Measurements from ENCODE around the gene SEC14L1.

Gene SEC14L1

GRCh38 chr17:77212833-77213777 lies 72.3 kb downstream of the SEC14L1 start:
- H3K4me3 Mint-ChIP-seq: no peak overlapping the region
- H3K27me3 Mint-ChIP-seq: no peaks in the 10 kb centered on the region
- H3K27ac Mint-ChIP-seq: no peak overlapping the region
- no peak for DNase-seq
- no peaks in the 10 kb centered on the region for H3K4me1 Mint-ChIP-seq (ENCODE audit: low read depth)
- H3K9me3 Mint-ChIP-seq: no peaks in the 10 kb centered on the region
- H3K36me3 Mint-ChIP-seq (ENCODE audit: low read depth): peaks cover 82% of the 10 kb centered on the region

- H3K27ac Mint-ChIP-seq: no peak overlapping the region
- no peak overlapping the region for H3K4me3 Mint-ChIP-seq
- DNase-seq: no peak
- H3K4me1 Mint-ChIP-seq (ENCODE audit: low read depth): no peaks in the 10 kb centered on the region
- H3K27me3 Mint-ChIP-seq: no peaks in the 10 kb centered on the region
- H3K36me3 Mint-ChIP-seq (ENCODE audit: low read depth): peaks cover 80% of the 10 kb centered on the region
- H3K9me3 Mint-ChIP-seq: no peaks in the 10 kb centered on the region
Observed at GRCh38 chr17:77213778-77214132, 73.0 kb downstream of the SEC14L1 start.

DNA sequence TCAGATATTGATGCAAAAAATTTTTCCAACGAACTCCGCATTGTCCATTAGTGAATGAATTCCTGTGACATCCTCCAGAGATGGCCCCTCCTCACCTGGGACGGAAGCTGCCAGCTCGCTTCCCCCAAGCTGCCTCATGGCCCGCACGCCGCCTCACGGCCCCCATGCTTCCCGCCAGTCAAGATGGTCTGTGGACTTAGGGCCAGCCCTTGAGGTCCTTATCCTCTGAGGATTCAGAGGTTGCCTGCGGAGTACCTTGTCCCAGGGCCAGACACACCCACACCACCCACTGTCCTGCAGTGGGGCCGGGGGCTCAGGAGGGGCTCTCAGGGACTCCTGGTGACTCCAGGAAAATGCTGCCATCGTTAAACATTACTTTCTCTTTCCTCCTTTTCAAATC lies 73.6 kb downstream of the SEC14L1 start:
- no peaks in the 10 kb centered on the region for H3K9me3 Mint-ChIP-seq
- H3K4me3 Mint-ChIP-seq: no peak overlapping the region
- H3K4me1 Mint-ChIP-seq (ENCODE audit: low read depth): no peaks in the 10 kb centered on the region
- H3K27me3 Mint-ChIP-seq: no peaks in the 10 kb centered on the region
- H3K27ac Mint-ChIP-seq: no peak overlapping the region
- DNase-seq: no peak
- peaks cover 79% of the 10 kb centered on the region for H3K36me3 Mint-ChIP-seq (ENCODE audit: low read depth)

DNA sequence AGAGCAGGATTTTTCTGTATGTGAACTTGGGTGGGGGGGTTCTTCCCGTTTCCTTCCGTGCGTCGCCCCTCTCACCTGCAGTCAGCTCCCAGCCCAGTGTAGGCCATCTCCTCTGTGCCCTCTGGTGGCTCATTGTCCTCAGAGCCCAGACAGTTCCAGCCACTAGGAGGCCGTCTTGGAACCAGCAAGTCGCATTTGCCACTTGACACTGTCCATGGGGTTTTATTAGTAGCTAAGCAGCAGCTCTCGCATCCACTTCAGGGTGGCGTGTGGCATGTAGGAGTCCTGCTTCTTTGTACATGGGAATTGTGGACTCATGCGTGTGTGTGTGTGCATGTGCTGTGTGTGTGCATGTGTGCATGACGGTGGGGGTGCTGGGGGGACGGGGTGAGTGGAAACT lies 74.0 kb downstream of the SEC14L1 start:
- Mint-ChIP-seq H3K4me1 (ENCODE audit: low read depth) (no peaks in the 10 kb centered on the region), H3K9me3 (no peaks in the 10 kb centered on the region), H3K27me3 (no peaks in the 10 kb centered on the region), H3K4me3 (no peak overlapping the region), H3K27ac (no peak overlapping the region), H3K36me3 (ENCODE audit: low read depth) (peaks cover 75% of the 10 kb centered on the region)
- no peak for DNase-seq

- H3K27me3 Mint-ChIP-seq: no peaks in the 10 kb centered on the region
- no peaks in the 10 kb centered on the region for H3K4me1 Mint-ChIP-seq (ENCODE audit: low read depth)
- no peak overlapping the region for H3K4me3 Mint-ChIP-seq
- no peaks in the 10 kb centered on the region for H3K9me3 Mint-ChIP-seq
- DNase-seq: no peak
- no peak overlapping the region for H3K27ac Mint-ChIP-seq
- H3K36me3 Mint-ChIP-seq (ENCODE audit: low read depth): peaks cover 69% of the 10 kb centered on the region
Observed at GRCh38 chr17:77215281-77215680, 74.5 kb downstream of the SEC14L1 start.

DNA sequence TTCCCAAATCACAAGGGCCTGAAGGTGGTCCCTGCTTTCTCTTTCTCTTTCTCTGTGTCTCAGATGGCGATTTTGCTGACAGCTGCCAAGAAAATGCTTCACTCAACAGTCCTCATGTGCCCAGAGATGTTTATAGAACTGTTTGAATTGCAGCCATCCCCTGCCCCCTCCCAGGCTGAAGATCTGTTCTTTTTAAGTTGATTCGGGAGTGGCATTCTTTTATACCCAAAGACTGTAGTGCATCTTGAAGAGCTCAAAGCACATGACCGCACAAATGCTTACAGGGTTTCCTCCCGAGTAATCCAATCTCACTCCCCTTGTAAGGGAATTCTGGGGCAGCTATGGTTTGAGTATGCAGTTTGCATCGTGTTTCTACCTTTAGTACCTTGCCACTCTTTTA lies 75.7 kb downstream of the SEC14L1 start:
- Mint-ChIP-seq H3K4me1 (ENCODE audit: low read depth) (no peaks in the 10 kb centered on the region), H3K4me3 (no peak overlapping the region), H3K27me3 (no peaks in the 10 kb centered on the region), H3K27ac (peak overlapping the region; percentile 45), H3K9me3 (no peaks in the 10 kb centered on the region), H3K36me3 (ENCODE audit: low read depth) (peaks cover 57% of the 10 kb centered on the region)
- no peak for DNase-seq

GRCh38 chr17:77217123-77217522 lies 76.4 kb downstream of the SEC14L1 start:
- Mint-ChIP-seq H3K4me1 (ENCODE audit: low read depth) (no peaks in the 10 kb centered on the region), H3K27ac (no peak overlapping the region), H3K4me3 (no peak overlapping the region), H3K36me3 (ENCODE audit: low read depth) (peaks cover 51% of the 10 kb centered on the region), H3K9me3 (no peaks in the 10 kb centered on the region), H3K27me3 (no peaks in the 10 kb centered on the region)
- DNase-seq: no peak

- Mint-ChIP-seq H3K9me3 (no peaks in the 10 kb centered on the region), H3K36me3 (ENCODE audit: low read depth) (peaks cover 46% of the 10 kb centered on the region), H3K4me1 (ENCODE audit: low read depth) (no peaks in the 10 kb centered on the region), H3K27ac (no peak overlapping the region), H3K4me3 (no peak overlapping the region), H3K27me3 (no peaks in the 10 kb centered on the region)
- no peak for DNase-seq
Observed at GRCh38 chr17:77217566-77217965, 76.8 kb downstream of the SEC14L1 start.

GRCh38 chr17:77218902-77219301 lies 78.1 kb downstream of the SEC14L1 start:
- no peak overlapping the region for H3K4me3 Mint-ChIP-seq
- H3K27me3 Mint-ChIP-seq: no peaks in the 10 kb centered on the region
- H3K4me1 Mint-ChIP-seq (ENCODE audit: low read depth): no peaks in the 10 kb centered on the region
- no peak for DNase-seq
- no peaks in the 10 kb centered on the region for H3K9me3 Mint-ChIP-seq
- no peak overlapping the region for H3K27ac Mint-ChIP-seq
- peaks cover 36% of the 10 kb centered on the region for H3K36me3 Mint-ChIP-seq (ENCODE audit: low read depth)

- DNase-seq: no peak
- Mint-ChIP-seq H3K27ac (no peak overlapping the region), H3K36me3 (ENCODE audit: low read depth) (peaks cover 12% of the 10 kb centered on the region), H3K9me3 (peaks cover 3% of the 10 kb centered on the region), H3K4me1 (ENCODE audit: low read depth) (no peaks in the 10 kb centered on the region), H3K27me3 (no peaks in the 10 kb centered on the region), H3K4me3 (no peak overlapping the region)
Observed at GRCh38 chr17:77222356-77222755, 81.6 kb downstream of the SEC14L1 start.

GRCh38 chr17:77223642-77224420 lies 83.1 kb downstream of the SEC14L1 start:
- DNase-seq: no peak
- Mint-ChIP-seq H3K4me3 (no peak overlapping the region), H3K9me3 (peaks cover 3% of the 10 kb centered on the region), H3K27ac (no peak overlapping the region), H3K36me3 (ENCODE audit: low read depth) (peaks cover 4% of the 10 kb centered on the region), H3K4me1 (ENCODE audit: low read depth) (no peaks in the 10 kb centered on the region), H3K27me3 (no peaks in the 10 kb centered on the region)

DNA sequence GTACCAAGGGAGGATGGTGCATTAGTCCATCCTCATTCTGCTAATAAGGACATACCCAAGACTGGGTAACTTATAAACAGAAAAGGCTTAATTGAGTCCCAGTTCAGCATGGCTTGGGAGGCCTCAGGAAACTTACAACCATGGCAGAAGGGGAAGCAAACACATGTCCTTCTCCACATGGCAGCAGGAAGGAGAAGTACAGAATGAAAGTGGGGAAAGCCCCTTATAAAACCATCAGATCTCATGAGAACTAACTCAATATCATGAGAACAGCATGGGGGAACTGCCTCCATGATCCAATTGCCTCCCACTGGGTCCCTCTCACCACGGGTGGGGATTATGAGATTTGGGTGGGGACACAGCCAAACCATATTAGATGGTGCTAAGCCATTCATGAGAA lies 84.5 kb downstream of the SEC14L1 start:
- Mint-ChIP-seq H3K4me1 (ENCODE audit: low read depth) (no peaks in the 10 kb centered on the region), H3K36me3 (ENCODE audit: low read depth) (no peaks in the 10 kb centered on the region), H3K4me3 (no peak overlapping the region), H3K27me3 (no peaks in the 10 kb centered on the region), H3K27ac (no peak overlapping the region), H3K9me3 (peaks cover 3% of the 10 kb centered on the region)
- DNase-seq: no peak

DNA sequence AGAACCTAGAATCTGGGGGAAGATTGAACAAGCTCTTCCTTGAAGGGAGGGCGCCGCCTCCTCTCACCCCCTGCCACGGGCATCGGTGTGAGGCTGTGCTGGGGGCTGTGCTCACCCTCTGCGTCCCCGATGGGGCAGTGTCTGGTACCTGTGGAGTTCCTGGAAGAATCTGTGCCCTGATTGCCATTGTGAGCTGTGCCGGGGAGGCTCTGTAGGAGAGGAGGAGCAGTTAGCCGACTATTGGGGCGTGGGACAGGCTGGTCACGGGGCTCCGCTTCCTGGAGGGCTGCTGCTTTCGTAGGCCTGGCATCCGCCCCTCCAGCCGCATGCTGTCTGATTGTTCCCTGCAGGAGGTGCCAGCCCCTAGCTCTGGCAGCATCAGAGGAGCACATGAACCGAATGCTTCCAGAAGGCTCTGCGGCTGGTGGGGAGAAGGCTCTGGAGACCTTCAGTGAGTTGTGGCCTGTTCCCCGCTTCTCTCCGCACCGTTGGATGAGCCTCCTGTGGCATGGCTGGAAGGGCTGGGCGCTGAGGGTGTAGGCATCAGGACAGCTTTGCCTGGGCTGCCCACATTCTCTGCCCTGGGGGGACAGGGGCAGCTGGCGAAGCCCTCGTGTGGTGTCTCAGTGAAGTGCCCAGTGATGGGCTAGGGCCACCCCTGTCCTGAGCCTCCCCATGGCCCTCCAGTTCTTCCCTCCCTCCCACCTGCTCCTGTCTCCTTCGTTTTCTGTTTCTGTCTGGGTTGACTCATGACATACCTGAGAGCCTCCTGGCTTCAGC lies 86.9 kb downstream of the SEC14L1 start:
- H3K27ac Mint-ChIP-seq: no peak overlapping the region
- H3K27me3 Mint-ChIP-seq: no peaks in the 10 kb centered on the region
- no peaks in the 10 kb centered on the region for H3K36me3 Mint-ChIP-seq (ENCODE audit: low read depth)
- H3K4me1 Mint-ChIP-seq (ENCODE audit: low read depth): no peaks in the 10 kb centered on the region
- H3K9me3 Mint-ChIP-seq: peaks cover 3% of the 10 kb centered on the region
- no peak for DNase-seq
- no peak overlapping the region for H3K4me3 Mint-ChIP-seq

DNA sequence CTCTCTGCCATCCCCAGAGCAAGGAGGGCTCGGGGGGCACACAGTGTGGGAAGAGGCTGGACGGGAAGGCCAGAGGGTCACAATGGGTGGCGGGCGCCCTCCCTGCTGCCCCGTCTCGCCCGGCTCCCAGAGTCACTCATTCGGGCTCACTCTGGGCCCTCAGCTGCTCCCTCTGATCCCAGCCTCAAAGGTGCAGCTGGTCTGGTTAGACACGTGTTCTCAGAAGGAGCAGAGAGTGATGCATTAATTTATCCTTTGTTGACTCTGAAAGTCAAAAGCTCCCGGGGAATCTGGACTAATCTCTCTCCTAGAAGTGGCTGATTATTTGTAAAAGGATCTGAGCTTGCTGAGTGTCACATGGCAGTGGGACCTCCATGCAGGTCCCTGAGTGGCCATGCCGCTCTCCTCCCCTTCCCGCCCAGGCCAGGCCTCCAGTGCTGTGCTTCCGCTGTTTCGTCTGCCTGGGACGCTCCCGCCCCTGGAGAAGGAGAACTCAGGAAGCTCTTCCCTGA lies 87.5 kb downstream of the SEC14L1 start:
- H3K27ac Mint-ChIP-seq: peak overlapping the region; percentile 22
- DNase-seq: no peak
- no peak overlapping the region for H3K4me3 Mint-ChIP-seq
- H3K4me1 Mint-ChIP-seq (ENCODE audit: low read depth): peaks cover 1% of the 10 kb centered on the region
- peaks cover 5% of the 10 kb centered on the region for H3K9me3 Mint-ChIP-seq
- H3K36me3 Mint-ChIP-seq (ENCODE audit: low read depth): no peaks in the 10 kb centered on the region
- no peaks in the 10 kb centered on the region for H3K27me3 Mint-ChIP-seq
